Measurements from ENCODE around the gene CATSPERD.

Gene CATSPERD

GRCh38 chr19:5676105-5676771 is 44.2 kb upstream of the CATSPERD start:
- H3K4me1 Mint-ChIP-seq = peaks cover 30% of the 10 kb centered on the region
- H3K36me3 Mint-ChIP-seq (ENCODE audit: low read depth) = peaks cover 16% of the 10 kb centered on the region
- TF ChIP-seq CTCF (IDR thresholded peaks at IDR 0.05; ENCODE audit: unreplicated experiment in 3 of 3) = no peak
- H3K27ac Mint-ChIP-seq = peak overlapping the region; percentile 46 to 84 (median 84)
- H3K27me3 Mint-ChIP-seq (ENCODE audit: low read depth) = no peaks in the 10 kb centered on the region
- H3K4me3 Mint-ChIP-seq = peak overlapping the region in 1 of 3 experiments; percentile 47
- H3K9me3 Mint-ChIP-seq = no peaks in the 10 kb centered on the region

- H3K27ac Mint-ChIP-seq = peak overlapping the region; percentile 46 to 84 (median 84)
- H3K4me1 Mint-ChIP-seq = peaks cover 34% of the 10 kb centered on the region
- H3K27me3 Mint-ChIP-seq (ENCODE audit: low read depth) = no peaks in the 10 kb centered on the region
- H3K36me3 Mint-ChIP-seq (ENCODE audit: low read depth) = peaks cover 16% of the 10 kb centered on the region
- H3K4me3 Mint-ChIP-seq = peak overlapping the region in 1 of 3 experiments; percentile 47
- no peaks in the 10 kb centered on the region for H3K9me3 Mint-ChIP-seq
- no peak for TF ChIP-seq CTCF (IDR thresholded peaks at IDR 0.05; ENCODE audit: unreplicated experiment in 3 of 3)
These were observed 43.7 kb upstream of the CATSPERD start for GRCh38 chr19:5676772-5677105.

GRCh38 chr19:5677136-5677535 is 43.3 kb upstream of the CATSPERD start:
- Mint-ChIP-seq H3K4me3 (peak overlapping the region in 2 of 3 experiments; percentile 47 to 56), H3K36me3 (ENCODE audit: low read depth) (peaks cover 16% of the 10 kb centered on the region), H3K27me3 (ENCODE audit: low read depth) (no peaks in the 10 kb centered on the region), H3K4me1 (peaks cover 36% of the 10 kb centered on the region), H3K27ac (no peak overlapping the region), H3K9me3 (no peaks in the 10 kb centered on the region)
- TF ChIP-seq CTCF (IDR thresholded peaks at IDR 0.05; ENCODE audit: unreplicated experiment in 3 of 3) = no peak

- peak overlapping the region in 2 of 3 experiments; percentile 47 to 56 for H3K4me3 Mint-ChIP-seq
- H3K9me3 Mint-ChIP-seq = no peaks in the 10 kb centered on the region
- no peak overlapping the region for H3K27ac Mint-ChIP-seq
- no peak for TF ChIP-seq CTCF (IDR thresholded peaks at IDR 0.05; ENCODE audit: unreplicated experiment in 3 of 3)
- peaks cover 16% of the 10 kb centered on the region for H3K36me3 Mint-ChIP-seq (ENCODE audit: low read depth)
- peaks cover 36% of the 10 kb centered on the region for H3K4me1 Mint-ChIP-seq
- H3K27me3 Mint-ChIP-seq (ENCODE audit: low read depth) = no peaks in the 10 kb centered on the region
These were observed 42.9 kb upstream of the CATSPERD start for GRCh38 chr19:5677580-5677979.

- Mint-ChIP-seq H3K4me3 (peak overlapping the region in 2 of 3 experiments; percentile 20 to 47), H3K27ac (no peak overlapping the region), H3K9me3 (no peaks in the 10 kb centered on the region), H3K27me3 (ENCODE audit: low read depth) (no peaks in the 10 kb centered on the region), H3K4me1 (peaks cover 36% of the 10 kb centered on the region), H3K36me3 (ENCODE audit: low read depth) (peaks cover 10% of the 10 kb centered on the region)
- no peak for TF ChIP-seq CTCF (IDR thresholded peaks at IDR 0.05; ENCODE audit: unreplicated experiment in 3 of 3)
These were observed 42.2 kb upstream of the CATSPERD start for GRCh38 chr19:5678071-5678718.

Data from nephron (organoid).